HCT116 (cell line): ENCODE data around the gene CCNE1. TPM values are rescaled to one million over a fixed set of nuclear protein-coding genes. Genes with fewer than 3 reads are reported as not detected.

Experiments
- ATAC-seq: fragments of 200-7000 bp; cut with Tn5 transposase; 2 replicates; pipeline ENCODE4 v1.9.1; 2020; ENCODE audit warnings: mild to moderate bottlenecking, moderate library complexity
- BruUV-seq: library from RNA; stranded (reverse); fragments of 400-500 nt; replicated peaks from 2 replicates; lab custom pipeline; 2021; lab: Mats Ljungman, UMichigan
- CTCF ChIA-PET: fragments of 300-600 bp; sonication (Branson Sonifier 250); formaldehyde crosslinking; loops from one replicate; lab custom pipeline; 2021; ENCODE audit warnings: antibody characterized with exemption; lab: Charles Lee
- POLR2A ChIA-PET: fragments of 300-600, 350-600 bp; sonication (Branson Sonifier 250); formaldehyde crosslinking; loops from one replicate; lab custom pipeline; 2021; ENCODE audit warnings: antibody characterized with exemption; lab: Charles Lee
- RAD21 ChIA-PET, 2 experiments: fragments of 300-600 bp; sonication (Branson Sonifier 250); formaldehyde crosslinking; loops; one replicate each; lab custom pipeline; 2023; ENCODE audit warnings: low total read pairs in 2 of 2; ENCODE audit not compliant: uncharacterized antibody in 2 of 2, unreplicated experiment in 2 of 2, low non-redundant PET in 1 of 2; lab: Charles Lee
- DNase-seq: peaks from one replicate; pipeline ENCODE4 v3.0.0-alpha.2; 2010; ENCODE audit warnings: low read depth, low spot score
- H2AFZ ChIP-seq: fragments of 200-600 bp; shearing (Covaris generic), sonication (generic); 2 replicates; pipeline ENCODE4 v1.6.1; 2017; ENCODE audit warnings: low read depth, mixed run types, mixed read lengths, antibody characterized with exemption, low read length; ENCODE audit not compliant: poor library complexity, severe bottlenecking
- H3K27ac ChIP-seq: 2 replicates; pipeline ENCODE4 v1.5.1; 2012; ENCODE audit warnings: low read depth, low read length
- H3K27me3 ChIP-seq: fragments of 200-600 bp; sonication (generic); 2 replicates; pipeline ENCODE4 v1.6.1; 2016; ENCODE audit warnings: mixed run types, low read length, mixed read lengths; ENCODE audit not compliant: insufficient read depth
- H3K36me3 ChIP-seq, 2 experiments: fragments of 200-500 bp in 1 of 2; fragments of 200-600 bp in 1 of 2; sonication (Bioruptor generic) in 1 of 2; sonication (generic) in 1 of 2; 2 replicates each; pipeline versions ENCODE4 v1.5.1 to v1.6.1; 2014 to 2016; ENCODE audit warnings: low read length in 2 of 2, inconsistent platforms in 1 of 2, mixed read lengths in 1 of 2, mixed run types in 1 of 2; ENCODE audit not compliant: insufficient read depth in 2 of 2, control insufficient read depth in 1 of 2
- H3K4me1 ChIP-seq, 2 experiments: fragments of 200-600 bp in 1 of 2; sonication (generic) in 1 of 2; 2 replicates each; pipeline versions ENCODE4 v1.5.1 to v1.6.1; 2012 to 2017; ENCODE audit warnings: low read length in 2 of 2, inconsistent platforms in 1 of 2, mild to moderate bottlenecking in 1 of 2, mixed read lengths in 1 of 2, mixed run types in 1 of 2, moderate library complexity in 1 of 2; ENCODE audit not compliant: insufficient read depth in 2 of 2, control insufficient read depth in 1 of 2
- H3K4me2 ChIP-seq: fragments of 200-600 bp; sonication (generic); 2 replicates; pipeline ENCODE4 v1.6.1; 2017; ENCODE audit warnings: mixed run types, low read length, mixed read lengths
- H3K4me3 ChIP-seq, 2 experiments: fragments of 200-600 bp in 1 of 2; sonication (generic) in 1 of 2; replicated peaks in 1 of 2; 2 replicates each; pipeline ENCODE4 v1.5.1; 2011 to 2016; ENCODE audit warnings: low read length in 2 of 2, control low read depth in 1 of 2, low read depth in 1 of 2, mild to moderate bottlenecking in 1 of 2, mixed read lengths in 1 of 2, mixed run types in 1 of 2
- H3K79me2 ChIP-seq: fragments of 200-600 bp; sonication (generic); 2 replicates; pipeline ENCODE4 v1.6.1; 2017; ENCODE audit warnings: mild to moderate bottlenecking, mixed run types, low read length, moderate library complexity, mixed read lengths; ENCODE audit not compliant: insufficient read depth
- H3K9ac ChIP-seq: fragments of 200-600 bp; sonication (generic); 2 replicates; pipeline ENCODE4 v1.6.1; 2016; ENCODE audit warnings: low read length, mixed read lengths
- H3K9me2 ChIP-seq: fragments of 200-600 bp; sonication (generic), shearing (Covaris generic); 2 replicates; pipeline ENCODE4 v1.6.1; 2017; ENCODE audit warnings: mixed run types, mild to moderate bottlenecking, moderate library complexity; ENCODE audit not compliant: insufficient read depth
- H3K9me3 ChIP-seq, 2 experiments: fragments of 200-500 bp in 1 of 2; fragments of 200-600 bp in 1 of 2; sonication (Bioruptor generic) in 1 of 2; sonication (generic) in 1 of 2; 2 replicates each; pipeline ENCODE4 v1.6.1; 2014 to 2017; ENCODE audit warnings: low read length in 2 of 2, mixed read lengths in 2 of 2, inconsistent platforms in 1 of 2, low read depth in 1 of 2, mild to moderate bottlenecking in 1 of 2, mixed run types in 1 of 2, moderate library complexity in 1 of 2; ENCODE audit not compliant: control insufficient read depth in 1 of 2, insufficient read depth in 1 of 2
- H4K20me1 ChIP-seq: fragments of 200-600 bp; sonication (generic), shearing (Covaris generic); 2 replicates; pipeline ENCODE4 v1.6.1; 2017; ENCODE audit warnings: mixed run types, mild to moderate bottlenecking, moderate library complexity; ENCODE audit not compliant: insufficient read depth
- ATF3 ChIP-seq: IDR thresholded peaks from 2 replicates; pipeline ENCODE4 v1.6.1; 2012
- CEBPB ChIP-seq: IDR thresholded peaks from 2 replicates; pipeline ENCODE4 v1.6.1; 2012; ENCODE audit warnings: low read depth
- CTCF ChIP-seq, 3 experiments: fragments of 200-600 bp in 1 of 3; sonication (generic) in 1 of 3; IDR thresholded peaks in 2 of 3; conservative IDR thresholded peaks in 1 of 3; 2 replicates each; pipeline ENCODE4 v1.5.1; 2012 to 2017; ENCODE audit warnings: low read depth in 2 of 3, low read length in 2 of 3, antibody characterized with exemption in 1 of 3, borderline replicate concordance in 1 of 3, control low read depth in 1 of 3, mild to moderate bottlenecking in 1 of 3, mixed read lengths in 1 of 3, mixed run types in 1 of 3, moderate library complexity in 1 of 3; ENCODE audit not compliant: insufficient read depth in 1 of 3
- ELF1 ChIP-seq: IDR thresholded peaks from 2 replicates; pipeline ENCODE4 v1.6.1; 2012; ENCODE audit warnings: low read depth, borderline replicate concordance
- EZH2 ChIP-seq: fragments of 200-600 bp; sonication (generic); IDR thresholded peaks from 2 replicates; pipeline ENCODE4 v1.6.1; 2017; ENCODE audit warnings: antibody characterized with exemption, mixed run types
- FOSL1 ChIP-seq: IDR thresholded peaks from 2 replicates; pipeline ENCODE4 v1.6.1; 2012; ENCODE audit warnings: low read depth
- MAX ChIP-seq: IDR thresholded peaks from 2 replicates; pipeline ENCODE4 v1.6.1; 2012
- POLR2A ChIP-seq: IDR thresholded peaks from 2 replicates; pipeline ENCODE4 v1.7.0; 2011; ENCODE audit warnings: borderline replicate concordance; ENCODE audit not compliant: insufficient read depth, insufficient read length; ENCODE audit errors: extremely low read depth
- POLR2AphosphoS5 ChIP-seq: IDR thresholded peaks from 2 replicates; pipeline ENCODE4 v1.6.1; 2011; ENCODE audit warnings: mild to moderate bottlenecking, low read depth, low read length, moderate library complexity
- REST ChIP-seq: IDR thresholded peaks from 2 replicates; pipeline ENCODE4 v1.6.1; 2012; ENCODE audit warnings: low read depth
- SIN3A ChIP-seq: IDR thresholded peaks from 2 replicates; pipeline ENCODE4 v1.6.1; 2012; ENCODE audit warnings: low read depth
- SP1 ChIP-seq: IDR thresholded peaks from 2 replicates; pipeline ENCODE4 v1.6.1; 2012; ENCODE audit warnings: low read depth
- SRF ChIP-seq: IDR thresholded peaks from 2 replicates; pipeline ENCODE4 v1.6.1; 2012; ENCODE audit warnings: low read depth
- TCF7L2 ChIP-seq: IDR thresholded peaks from 2 replicates; pipeline ENCODE4 v1.7.0; 2011; ENCODE audit warnings: borderline replicate concordance, inconsistent platforms; ENCODE audit not compliant: insufficient read depth, insufficient read length; ENCODE audit errors: extremely low read depth
- YY1 ChIP-seq: IDR thresholded peaks from 2 replicates; pipeline ENCODE4 v1.6.1; 2011; ENCODE audit warnings: low read length, low read depth, moderate library complexity, mild to moderate bottlenecking; ENCODE audit not compliant: insufficient replicate concordance; ENCODE audit errors: extremely low read depth
- ZBTB33 ChIP-seq: IDR thresholded peaks from 2 replicates; pipeline ENCODE4 v1.6.1; 2011; ENCODE audit warnings: mild to moderate bottlenecking, low read length, moderate library complexity; ENCODE audit not compliant: insufficient replicate concordance; ENCODE audit errors: extremely low read depth
- ZNF274 ChIP-seq: fragments of 200-500 bp; sonication (Bioruptor generic); IDR thresholded peaks from 2 replicates; pipeline ENCODE4 v1.6.1; 2014; ENCODE audit warnings: mild to moderate bottlenecking, low read depth, low read length, inconsistent platforms
- intact Hi-C: fragments of 100-400 bp; cut with micrococcal nuclease; formaldehyde crosslinking; loops from 2 replicates; pipeline ENCODE4 v1.10.0; 2022
- total RNA-seq: library from RNA; stranded (reverse); gene quantifications from one replicate; pipeline ENCODE4 v1.2.1, GENCODE V29; 2021; ENCODE audit not compliant: unreplicated experiment

CCNE1 gene
- total RNA-seq, 1 experiment from 2014 or later = 29.3 TPM

GRCh38 chr19:29834991-29835846, 23.4 kb downstream of the CCNE1 start:
- ChIA-PET RAD21 (no interaction called here), CTCF (no interaction called here), POLR2A (no interaction called here)
- no peaks in the 10 kb centered on the region for H3K27me3 ChIP-seq
- no peaks in the 10 kb centered on the region for H3K9me2 ChIP-seq
- no peak overlapping the region for H3K4me3 ChIP-seq
- peaks cover 17 to 18% of the 10 kb centered on the region in 2 experiments for H3K4me1 ChIP-seq
- no peak for ATAC-seq
- no peaks in the 10 kb centered on the region for H4K20me1 ChIP-seq
- no peaks in the 10 kb centered on the region for H3K9me3 ChIP-seq
- TF ChIP-seq CEBPB (no peak), SRF (no peak), TCF7L2 (no peak), POLR2AphosphoS5 (no peak), ATF3 (no peak), MAX (no peak), SP1 (no peak), ZBTB33 (no peak), CTCF (IDR thresholded peaks at IDR 0.05 in 2 of 3, conservative IDR thresholded peaks at IDR 0.05 in 1 of 3; ENCODE audit: borderline replicate concordance in 1 of 3, insufficient read depth in 1 of 3, low read depth in 2 of 3, low read length in 2 of 3) (no peak), FOSL1 (no peak), ELF1 (no peak), ZNF274 (no peak), REST (no peak), SIN3A (no peak), POLR2A (no peak), EZH2 (no peak), YY1 (no peak)
- no peak overlapping the region for H3K27ac ChIP-seq
- intact Hi-C loops = no loop called here
- H3K36me3 ChIP-seq = no peaks in the 10 kb centered on the region
- H3K4me2 ChIP-seq = no peak overlapping the region
- no peak overlapping the region for H3K9ac ChIP-seq
- H2AFZ ChIP-seq = no peak overlapping the region
- BruUV-seq = no TSS peak
- no peak for DNase-seq
- no peaks in the 10 kb centered on the region for H3K79me2 ChIP-seq
